Mammary epithelial cell (primary cell): ENCODE results near the gene SLX4.

ENCODE experiments used
- EZH2 ChIP-seq: IDR thresholded peaks from 2 replicates; pipeline ENCODE4 v1.6.1; 2012; ENCODE audit warnings: low read length, inconsistent platforms, borderline replicate concordance
- TF ChIP-seq, protein P1 (sequence below), 2 donors: IDR thresholded peaks in 1 of 2; conservative IDR thresholded peaks in 1 of 2; 2 replicates each; pipeline ENCODE4 v1.5.1; 2011 to 2012; ENCODE audit warnings: inconsistent platforms in 2 of 2, low read length in 2 of 2, mild to moderate bottlenecking in 2 of 2, control low read depth in 1 of 2, low read depth in 1 of 2; ENCODE audit not compliant: insufficient read depth in 1 of 2; ENCODE audit errors: extremely low read depth in 1 of 2

DNA sequence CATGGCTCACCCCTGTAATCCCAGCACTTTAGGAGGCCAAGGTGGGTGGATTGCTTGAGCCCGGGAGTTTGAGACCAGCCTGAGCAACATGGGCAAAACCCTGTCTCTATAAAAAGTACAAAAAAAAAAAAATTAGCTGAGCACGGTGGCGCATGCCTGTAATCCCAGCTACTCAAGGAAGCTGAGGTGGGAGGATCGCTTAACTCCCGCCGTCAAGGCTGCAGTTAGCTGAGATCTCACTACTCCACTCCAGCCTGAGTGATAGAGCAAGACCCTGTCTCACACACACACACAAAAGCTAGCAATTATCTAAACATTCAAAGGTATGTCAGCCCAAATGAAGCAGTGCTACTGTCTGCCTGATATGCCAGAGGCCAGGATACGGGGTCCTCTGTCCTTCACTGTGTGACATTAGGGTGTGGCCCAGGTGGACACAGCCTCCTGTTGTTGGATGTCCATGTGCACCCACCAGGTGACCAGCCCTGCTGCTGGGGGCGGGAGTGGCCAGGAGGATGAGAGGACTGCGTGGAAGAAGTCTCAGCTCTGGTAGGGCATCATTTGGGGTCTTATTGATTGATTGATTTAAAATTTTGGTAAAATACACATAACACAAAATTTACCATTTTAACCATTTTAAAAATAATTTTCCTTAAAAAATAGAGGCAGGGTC, 38.1 kb downstream of the SLX4 start:
- TF ChIP-seq, protein P1, sequence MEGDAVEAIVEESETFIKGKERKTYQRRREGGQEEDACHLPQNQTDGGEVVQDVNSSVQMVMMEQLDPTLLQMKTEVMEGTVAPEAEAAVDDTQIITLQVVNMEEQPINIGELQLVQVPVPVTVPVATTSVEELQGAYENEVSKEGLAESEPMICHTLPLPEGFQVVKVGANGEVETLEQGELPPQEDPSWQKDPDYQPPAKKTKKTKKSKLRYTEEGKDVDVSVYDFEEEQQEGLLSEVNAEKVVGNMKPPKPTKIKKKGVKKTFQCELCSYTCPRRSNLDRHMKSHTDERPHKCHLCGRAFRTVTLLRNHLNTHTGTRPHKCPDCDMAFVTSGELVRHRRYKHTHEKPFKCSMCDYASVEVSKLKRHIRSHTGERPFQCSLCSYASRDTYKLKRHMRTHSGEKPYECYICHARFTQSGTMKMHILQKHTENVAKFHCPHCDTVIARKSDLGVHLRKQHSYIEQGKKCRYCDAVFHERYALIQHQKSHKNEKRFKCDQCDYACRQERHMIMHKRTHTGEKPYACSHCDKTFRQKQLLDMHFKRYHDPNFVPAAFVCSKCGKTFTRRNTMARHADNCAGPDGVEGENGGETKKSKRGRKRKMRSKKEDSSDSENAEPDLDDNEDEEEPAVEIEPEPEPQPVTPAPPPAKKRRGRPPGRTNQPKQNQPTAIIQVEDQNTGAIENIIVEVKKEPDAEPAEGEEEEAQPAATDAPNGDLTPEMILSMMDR (conservative IDR thresholded peaks at IDR 0.05 in 1 of 2, IDR thresholded peaks at IDR 0.05 in 1 of 2; ENCODE audit: extremely low read depth in 1 of 2, insufficient read depth in 1 of 2, low read depth in 1 of 2, low read length in 2 of 2): no peak
- TF ChIP-seq EZH2: no peak
